Measurements from ENCODE around the gene RAD1. TPM values are rescaled to one million over a fixed set of nuclear protein-coding genes. Genes with fewer than 3 reads are reported as not detected.

RAD1 gene
- polyA plus RNA-seq, 1 experiment: 57.2 TPM

DNA sequence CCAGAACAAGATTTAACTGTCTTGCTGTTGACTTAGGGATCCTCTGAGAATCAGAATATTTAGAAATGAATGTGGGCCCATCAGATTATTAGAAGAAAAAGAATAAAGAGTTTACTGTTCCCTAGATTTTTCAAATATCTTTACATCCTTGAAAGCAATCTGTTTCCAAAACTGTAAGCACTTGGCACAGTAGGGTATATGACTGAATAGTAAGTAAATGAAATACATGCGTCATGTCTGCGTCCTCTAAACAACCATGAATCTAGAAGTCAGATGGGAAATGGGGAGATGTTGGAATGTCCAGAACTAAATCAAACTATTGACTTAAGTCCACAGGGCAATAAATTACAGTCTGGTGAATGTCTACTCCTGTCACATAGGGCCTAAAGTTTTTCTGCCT lies 50.2 kb downstream of the RAD1 start:
- H3K36me3 ChIP-seq (ENCODE audit: control insufficient read depth, insufficient read depth, low read length): no peaks in the 10 kb centered on the region

DNA sequence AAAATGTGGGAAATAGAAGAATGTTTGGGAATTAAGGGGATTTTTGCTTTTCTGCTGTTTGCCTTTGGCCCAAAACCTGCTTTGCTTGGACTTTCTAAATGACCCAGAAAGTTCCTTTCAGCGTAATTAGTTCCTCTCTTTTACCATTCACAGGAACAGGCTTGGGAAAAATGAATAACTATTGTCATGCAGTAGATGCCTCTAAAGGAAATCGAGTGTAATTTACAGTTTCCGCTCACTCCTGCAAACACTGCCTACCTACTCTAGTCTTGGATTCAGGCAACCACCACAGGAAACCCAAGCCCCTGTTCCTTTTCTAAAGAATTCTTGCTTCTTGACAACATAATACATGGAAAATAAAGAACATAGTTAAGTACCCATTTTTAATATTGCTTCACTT lies 51.4 kb downstream of the RAD1 start:
- H3K4me3 ChIP-seq (ENCODE audit: low read depth, low read length): no peak overlapping the region
- H3K36me3 ChIP-seq (ENCODE audit: control insufficient read depth, insufficient read depth, low read length): no peaks in the 10 kb centered on the region
- DNase-seq (ENCODE audit: low read depth): no peak
- H3K27me3 ChIP-seq (ENCODE audit: control insufficient read depth, insufficient read depth, low read length): no peaks in the 10 kb centered on the region; the same call in none of the 2 replicates
- TF ChIP-seq, protein P1, sequence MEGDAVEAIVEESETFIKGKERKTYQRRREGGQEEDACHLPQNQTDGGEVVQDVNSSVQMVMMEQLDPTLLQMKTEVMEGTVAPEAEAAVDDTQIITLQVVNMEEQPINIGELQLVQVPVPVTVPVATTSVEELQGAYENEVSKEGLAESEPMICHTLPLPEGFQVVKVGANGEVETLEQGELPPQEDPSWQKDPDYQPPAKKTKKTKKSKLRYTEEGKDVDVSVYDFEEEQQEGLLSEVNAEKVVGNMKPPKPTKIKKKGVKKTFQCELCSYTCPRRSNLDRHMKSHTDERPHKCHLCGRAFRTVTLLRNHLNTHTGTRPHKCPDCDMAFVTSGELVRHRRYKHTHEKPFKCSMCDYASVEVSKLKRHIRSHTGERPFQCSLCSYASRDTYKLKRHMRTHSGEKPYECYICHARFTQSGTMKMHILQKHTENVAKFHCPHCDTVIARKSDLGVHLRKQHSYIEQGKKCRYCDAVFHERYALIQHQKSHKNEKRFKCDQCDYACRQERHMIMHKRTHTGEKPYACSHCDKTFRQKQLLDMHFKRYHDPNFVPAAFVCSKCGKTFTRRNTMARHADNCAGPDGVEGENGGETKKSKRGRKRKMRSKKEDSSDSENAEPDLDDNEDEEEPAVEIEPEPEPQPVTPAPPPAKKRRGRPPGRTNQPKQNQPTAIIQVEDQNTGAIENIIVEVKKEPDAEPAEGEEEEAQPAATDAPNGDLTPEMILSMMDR (IDR thresholded peaks at IDR 0.05; ENCODE audit: insufficient read depth, low read depth, low read length): no peak
- POLR2A ChIA-PET: no interaction called here
- CTCF ChIA-PET: no interaction called here

More for the DNA sequence above, 50.2 kb downstream of the RAD1 start:
- POLR2A ChIA-PET: no interaction called here
- TF ChIP-seq, protein P1 (IDR thresholded peaks at IDR 0.05; ENCODE audit: insufficient read depth, low read depth, low read length): no peak
- Histone ChIP-seq H3K27me3 (ENCODE audit: control insufficient read depth, insufficient read depth, low read length) (no peaks in the 10 kb centered on the region; the same call in none of the 2 replicates), H3K4me3 (ENCODE audit: low read depth, low read length) (no peak overlapping the region)
- no peak for DNase-seq (ENCODE audit: low read depth)
- CTCF ChIA-PET: interaction anchor here (1.0 kb wide), 1 partner anchor 27 kb away, joined by 3 read pairs; the partner anchor contains the start of gene TTC23L

DNA sequence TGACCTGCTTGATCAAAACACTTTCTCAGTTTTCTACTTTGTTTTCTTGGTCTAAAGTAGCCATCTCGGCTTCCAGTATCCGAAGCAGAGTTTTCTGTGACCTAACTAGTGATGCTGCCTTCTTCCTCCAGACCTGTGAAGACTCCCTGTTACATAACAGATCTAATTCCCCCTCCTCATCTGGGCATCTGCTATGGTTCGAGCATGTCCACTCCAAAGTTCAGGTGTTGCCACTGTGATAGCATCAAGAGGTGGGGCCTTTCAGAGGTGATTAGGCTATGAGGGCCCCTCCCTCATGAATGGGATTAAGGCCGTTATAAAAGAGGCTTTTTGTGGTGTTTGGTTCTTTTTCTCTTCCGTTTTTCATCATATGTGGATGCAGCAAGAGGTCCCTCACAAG lies 56.1 kb downstream of the RAD1 start:
- TF ChIP-seq, protein P1 (IDR thresholded peaks at IDR 0.05; ENCODE audit: insufficient read depth, low read depth, low read length): no peak
- POLR2A ChIA-PET: no interaction called here
- DNase-seq (ENCODE audit: low read depth): no peak
- Histone ChIP-seq H3K27me3 (ENCODE audit: control insufficient read depth, insufficient read depth, low read length) (no peaks in the 10 kb centered on the region; the same call in 1 of the 2 replicates), H3K4me3 (ENCODE audit: low read depth, low read length) (no peak overlapping the region), H3K36me3 (ENCODE audit: control insufficient read depth, insufficient read depth, low read length) (no peaks in the 10 kb centered on the region)
- CTCF ChIA-PET: no interaction called here

DNA sequence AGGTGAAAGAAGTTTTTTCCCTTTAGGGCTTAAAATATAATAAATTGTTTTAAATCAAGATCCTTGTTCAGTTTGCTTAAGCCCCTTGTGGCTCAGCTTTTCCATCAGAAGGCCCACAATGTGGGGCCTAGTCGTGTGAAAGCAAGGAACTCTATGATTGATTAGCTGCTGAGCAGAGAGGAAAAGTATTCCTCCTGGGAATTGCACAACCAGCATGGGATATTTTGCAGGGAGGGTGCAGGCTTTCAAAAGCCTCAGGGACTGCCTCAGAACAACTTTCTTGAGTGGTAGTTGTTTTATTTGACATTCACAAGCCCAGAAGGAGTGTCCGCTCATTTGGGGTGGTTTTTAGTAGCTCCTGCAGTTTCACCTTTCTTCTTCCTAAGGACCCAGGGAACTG lies 56.5 kb downstream of the RAD1 start:
- TF ChIP-seq, protein P1 (IDR thresholded peaks at IDR 0.05; ENCODE audit: insufficient read depth, low read depth, low read length): no peak
- CTCF ChIA-PET: interaction anchor here (1.1 kb wide), 1 partner anchor 10 kb away, joined by 3 read pairs; no protein-coding TSS in a partner anchor
- H3K36me3 ChIP-seq (ENCODE audit: control insufficient read depth, insufficient read depth, low read length): no peaks in the 10 kb centered on the region
- DNase-seq (ENCODE audit: low read depth): no peak
- H3K4me3 ChIP-seq (ENCODE audit: low read depth, low read length): no peak overlapping the region
- H3K27me3 ChIP-seq (ENCODE audit: control insufficient read depth, insufficient read depth, low read length): no peaks in the 10 kb centered on the region; the same call in 1 of the 2 replicates
- POLR2A ChIA-PET: no interaction called here

DNA sequence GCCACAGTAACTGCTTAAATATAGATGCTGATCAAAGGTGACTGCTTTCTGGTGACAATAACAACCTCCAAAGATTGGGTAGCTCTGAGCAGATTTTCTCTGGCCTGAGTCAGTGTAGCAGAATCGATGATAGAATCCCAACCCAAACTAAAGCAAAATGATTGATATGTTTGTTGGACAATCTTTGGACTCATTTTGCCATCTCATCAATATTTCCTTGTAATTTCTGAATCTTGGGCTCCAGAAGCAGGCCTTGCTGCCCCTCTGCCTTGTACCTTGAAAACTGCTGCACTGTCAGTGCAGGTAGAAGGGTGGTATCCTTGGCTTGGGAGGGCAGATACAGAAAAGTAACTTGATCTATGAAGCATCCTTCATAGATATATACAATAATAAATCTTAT lies 57.4 kb downstream of the RAD1 start:
- Histone ChIP-seq H3K4me3 (ENCODE audit: low read depth, low read length) (no peak overlapping the region), H3K36me3 (ENCODE audit: control insufficient read depth, insufficient read depth, low read length) (no peaks in the 10 kb centered on the region), H3K27me3 (ENCODE audit: control insufficient read depth, insufficient read depth, low read length) (no peaks in the 10 kb centered on the region; the same call in 1 of the 2 replicates)
- ChIA-PET CTCF (interaction anchor here (1.1 kb wide), 1 partner anchor 9 kb away, joined by 3 read pairs; no protein-coding TSS in a partner anchor), POLR2A (no interaction called here)
- DNase-seq (ENCODE audit: low read depth): no peak
- TF ChIP-seq, protein P1 (IDR thresholded peaks at IDR 0.05; ENCODE audit: insufficient read depth, low read depth, low read length): no peak
